ENCODE data around the gene KIAA1755.

- TF ChIP-seq, protein P1, sequence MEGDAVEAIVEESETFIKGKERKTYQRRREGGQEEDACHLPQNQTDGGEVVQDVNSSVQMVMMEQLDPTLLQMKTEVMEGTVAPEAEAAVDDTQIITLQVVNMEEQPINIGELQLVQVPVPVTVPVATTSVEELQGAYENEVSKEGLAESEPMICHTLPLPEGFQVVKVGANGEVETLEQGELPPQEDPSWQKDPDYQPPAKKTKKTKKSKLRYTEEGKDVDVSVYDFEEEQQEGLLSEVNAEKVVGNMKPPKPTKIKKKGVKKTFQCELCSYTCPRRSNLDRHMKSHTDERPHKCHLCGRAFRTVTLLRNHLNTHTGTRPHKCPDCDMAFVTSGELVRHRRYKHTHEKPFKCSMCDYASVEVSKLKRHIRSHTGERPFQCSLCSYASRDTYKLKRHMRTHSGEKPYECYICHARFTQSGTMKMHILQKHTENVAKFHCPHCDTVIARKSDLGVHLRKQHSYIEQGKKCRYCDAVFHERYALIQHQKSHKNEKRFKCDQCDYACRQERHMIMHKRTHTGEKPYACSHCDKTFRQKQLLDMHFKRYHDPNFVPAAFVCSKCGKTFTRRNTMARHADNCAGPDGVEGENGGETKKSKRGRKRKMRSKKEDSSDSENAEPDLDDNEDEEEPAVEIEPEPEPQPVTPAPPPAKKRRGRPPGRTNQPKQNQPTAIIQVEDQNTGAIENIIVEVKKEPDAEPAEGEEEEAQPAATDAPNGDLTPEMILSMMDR (IDR thresholded peaks at IDR 0.05; ENCODE audit: low read depth, low read length): no peak
- TF ChIP-seq MAX (IDR thresholded peaks at IDR 0.05; ENCODE audit: low read depth, low read length) (no peak), POLR2A (IDR thresholded peaks at IDR 0.05; ENCODE audit: extremely low read depth, insufficient read length) (no peak)
Measured at GRCh38 chr20:38271608-38272120, 11.1 kb upstream of the KIAA1755 start.
